K562 (cell line): Measurements from ENCODE around the gene PHYKPL. TPM values are rescaled to one million over a fixed set of nuclear protein-coding genes. Genes with fewer than 3 reads are reported as not detected.

Source experiments
- ATAC-seq: fragments of 200-7000 bp; cut with Tn5 transposase; 3 replicates; pipeline ENCODE4 v1.9.1; 2020; ENCODE audit warnings: moderate library complexity
- BruUV-seq: library from RNA; stranded (reverse); fragments of 400-500 nt; replicated peaks from 2 replicates; lab custom pipeline; 2021; lab: Mats Ljungman, UMichigan
- CTCF ChIA-PET: fragments of 300-600 bp; formaldehyde crosslinking; extraction: SDS; loops from one replicate; lab custom pipeline; 2021; ENCODE audit warnings: low intra/inter-chr PET ratio; lab: Yijun Ruan, JAX
- POLR2A ChIA-PET: fragments of 300-600, 350-650 bp; sonication (Branson Sonifier 250); formaldehyde crosslinking; extraction: SDS; loops from one replicate; lab custom pipeline; 2021; ENCODE audit warnings: antibody characterized with exemption, inconsistent platforms; lab: Yijun Ruan, JAX
- DNase-seq, 4 experiments: peaks; one replicate each; pipeline versions ENCODE4 v3.0.0 to v3.0.0-alpha.2; 2011 to 2018; ENCODE audit warnings: low spot score in 3 of 4, mixed read lengths in 3 of 4; ENCODE audit errors: extremely low read depth in 1 of 4
- FAIRE-seq: peaks from 2 replicates; lab custom pipeline; 2011; peaks lifted over from hg19 to GRCh38; lab: Jason Lieb, UNC
- H2AFZ ChIP-seq: 2 replicates; pipeline ENCODE4 v1.6.0; 2011; ENCODE audit warnings: low read depth, low read length, control low read depth, inconsistent platforms
- H3K27ac ChIP-seq: fragments of 200-600 bp; 3 replicates; pipeline ENCODE4 v1.8.0; 2011; ENCODE audit warnings: low read depth, mild to moderate bottlenecking, control low read depth, inconsistent platforms, low read length, moderate library complexity, mixed read lengths; ENCODE audit errors: extremely low read depth
- H3K27me3 ChIP-seq, 2 experiments: fragments of 300-600 bp in 1 of 2; 2 replicates in 1 of 2; 3 replicates in 1 of 2; pipeline versions ENCODE4 v1.6.0 to v1.8.0; 2011; ENCODE audit warnings: inconsistent platforms in 2 of 2, low read length in 2 of 2, mild to moderate bottlenecking in 1 of 2, mixed read lengths in 1 of 2, moderate library complexity in 1 of 2; ENCODE audit not compliant: control insufficient read depth in 2 of 2, insufficient read depth in 2 of 2
- H3K36me3 ChIP-seq: fragments of 300-600 bp; 3 replicates; pipeline ENCODE4 v1.8.0; 2011; ENCODE audit warnings: mild to moderate bottlenecking, low read length, inconsistent platforms; ENCODE audit not compliant: control insufficient read depth, insufficient read depth
- H3K4me1 ChIP-seq, 2 experiments: fragments of 200-600 bp in 1 of 2; replicated peaks in 1 of 2; 2 replicates in 1 of 2; 3 replicates in 1 of 2; pipeline versions ENCODE4 v1.5.1 to v1.8.0; 2011; ENCODE audit warnings: inconsistent platforms in 2 of 2, low read length in 2 of 2, mild to moderate bottlenecking in 1 of 2, mixed read lengths in 1 of 2, moderate library complexity in 1 of 2; ENCODE audit not compliant: control insufficient read depth in 2 of 2, insufficient read depth in 2 of 2
- H3K4me2 ChIP-seq: 2 replicates; pipeline ENCODE4 v1.6.1; 2011; ENCODE audit warnings: low read length, control low read depth, inconsistent platforms, mixed read lengths; ENCODE audit not compliant: insufficient read depth
- H3K4me3 ChIP-seq: fragments of 200-600 bp; sonication (generic), shearing (Covaris generic); 2 replicates; pipeline ENCODE4 v1.5.1; 2016; ENCODE audit warnings: control low read depth, inconsistent platforms
- H3K79me2 ChIP-seq: fragments of 200-600 bp; 3 replicates; pipeline ENCODE4 v1.8.0; 2011; ENCODE audit warnings: low read length, inconsistent platforms; ENCODE audit not compliant: control insufficient read depth, insufficient read depth
- H3K9ac ChIP-seq, 2 experiments: 2 replicates each; pipeline versions ENCODE4 v1.6.0 to v1.6.1; 2011; ENCODE audit warnings: low read depth in 2 of 2, low read length in 2 of 2, control low read depth in 1 of 2, inconsistent platforms in 1 of 2, mild to moderate bottlenecking in 1 of 2, mixed read lengths in 1 of 2; ENCODE audit not compliant: insufficient read depth in 1 of 2
- H3K9me1 ChIP-seq: one replicate; pipeline ENCODE4 v1.6.0; 2011; ENCODE audit warnings: inconsistent platforms, mild to moderate bottlenecking, low read length, moderate library complexity; ENCODE audit not compliant: control insufficient read depth, insufficient read depth
- H3K9me3 ChIP-seq: replicated peaks from 2 replicates; pipeline ENCODE4 v1.5.1; 2011; ENCODE audit warnings: low read depth, low read length, inconsistent platforms; ENCODE audit not compliant: control insufficient read depth, insufficient read depth
- H4K20me1 ChIP-seq: replicated peaks from 2 replicates; pipeline ENCODE4 v1.6.1; 2011; ENCODE audit warnings: low read length, inconsistent platforms, mixed read lengths; ENCODE audit not compliant: control insufficient read depth, insufficient read depth
- DPF2 ChIP-seq: fragments of 450-650 bp; IDR thresholded peaks from 2 replicates; pipeline ENCODE4 v1.6.1; 2016
- MEF2A ChIP-seq: IDR thresholded peaks from 2 replicates; pipeline ENCODE4 v1.6.1; 2011; ENCODE audit warnings: low read depth, mild to moderate bottlenecking, low read length, moderate library complexity; ENCODE audit not compliant: control insufficient read depth
- RFX1 ChIP-seq: fragments of 450-650 bp; IDR thresholded peaks from 2 replicates; pipeline ENCODE4 v1.6.1; 2016; ENCODE audit warnings: mild to moderate bottlenecking, moderate library complexity
- SMARCB1 ChIP-seq: IDR thresholded peaks from 2 replicates; pipeline ENCODE4 v1.6.1; 2011; ENCODE audit warnings: improper control_type of control experiment, low read depth; ENCODE audit not compliant: insufficient read length
- ZFP30 ChIP-seq: fragments of 250-450 bp; sonication (Bioruptor Pico); IDR thresholded peaks from 2 replicates; pipeline ENCODE4 v1.8.0; 2022; ENCODE audit warnings: moderate library complexity, mild to moderate bottlenecking, inconsistent platforms, borderline replicate concordance
- ZNF431 ChIP-seq: sonication (generic); formaldehyde crosslinking; IDR thresholded peaks from 2 replicates; pipeline ENCODE4 v1.8.0; 2022; ENCODE audit warnings: mild to moderate bottlenecking, missing genetic modification reagents
- WGBS: fragments of 100-300 bp; shearing (Covaris generic); methylation state at CpG from one replicate; pipeline ENCODE4 v1.1.6; 2016; ENCODE audit warnings: low coverage, mixed read lengths; ENCODE audit not compliant: insufficient coverage; ENCODE audit errors: missing lambda C conversion rate; 5-methylcytosine and 5-hydroxymethylcytosine counted together
- in situ Hi-C: fragments of 300-500 bp; cut with MboI; formaldehyde crosslinking; loops from 4 replicates; pipeline ENCODE4 v1.15.0; 2018; ENCODE audit warnings: inconsistent platforms, mixed read lengths
- intact Hi-C: fragments of 100-400 bp; cut with micrococcal nuclease; formaldehyde crosslinking; loops from 2 replicates; pipeline ENCODE4 v1.14.2; 2022
- polyA plus RNA-seq, 8 experiments: library from polyadenylated mRNA; depleted of rRNA in 4 of 8; stranded (reverse) in 5 of 8; unstranded in 3 of 8; fragments of >200 nt; fragmentation: Nextera tagmentation in 2 of 8; fragmentation: Illumina TruSeq in 1 of 8; extraction: Ambion mirVana in 2 of 8; extraction: Trizol in 1 of 8; gene quantifications; 2 replicates each; pipeline versions ENCODE4 v1.2.1 to v1.2.3, GENCODE V29; 2011 to 2014; ENCODE audit warnings: inconsistent platforms in 1 of 8, missing spikeins in 1 of 8
- total RNA-seq, 7 experiments: library from RNA; depleted of rRNA in 6 of 7; stranded (reverse); fragments of >200 nt in 6 of 7; fragmentation: Illumina TruSeq in 2 of 7; extraction: Trizol in 2 of 7; gene quantifications; 2 replicates each; pipeline versions ENCODE4 v1.2.1 to v1.2.3, GENCODE V29; 2011 to 2021; ENCODE audit warnings: low replicate concordance in 1 of 7
- TF ChIP-seq, protein P1 (sequence below), 2 experiments: fragments of 450-650 bp in 1 of 2; sonication (generic) in 1 of 2; formaldehyde crosslinking in 1 of 2; IDR thresholded peaks; 2 replicates each; pipeline versions ENCODE4 v1.7.1 to v1.9.0; 2016 to 2022; ENCODE audit warnings: inconsistent platforms in 1 of 2, mild to moderate bottlenecking in 1 of 2, missing genetic modification reagents in 1 of 2

PHYKPL gene
- total and polyA plus RNA-seq, 9 of the 15 experiments (the other 6 are each of a cell fraction or from before 2014, with no cell fraction given), result 4.7 to 34.7 (median 18.6) TPM

- POLR2A ChIA-PET, result no interaction called here
- Histone ChIP-seq H4K20me1 (no peaks in the 10 kb centered on the region), H3K9ac (no peak overlapping the region), H3K9me3 (0 out of 2 replicates have a peak, but pooled peaks cover 1% of the 10 kb centered on the region), H3K36me3 (no peaks in the 10 kb centered on the region), H3K4me3 (no peak overlapping the region), H2AFZ (no peak overlapping the region), H3K27me3 (peaks cover 4 to 6% of the 10 kb centered on the region in 2 experiments; a peak in 3 of 5 replicates), H3K4me1 (peaks cover 0 to 3% of the 10 kb centered on the region in 2 experiments; a peak in 1 of 5 replicates), H3K79me2 (no peaks in the 10 kb centered on the region), H3K4me2 (no peak overlapping the region), H3K27ac (no peak overlapping the region), H3K9me1 (no peaks in the 10 kb centered on the region)
- BruUV-seq, result no TSS peak
- WGBS, result 68% methylated on average over 3 of the region's 3 CpGs
- FAIRE-seq, result no peak
- DNase-seq, result no peak
- CTCF ChIA-PET, result no interaction called here
- no peak for ATAC-seq
- no peak for TF ChIP-seq SMARCB1
- intact Hi-C loops (no loop called here), in situ Hi-C loops (no loop called here)
These were observed 58.1 kb downstream of the PHYKPL start for GRCh38 chr5:178174456-178174855.

GRCh38 chr5:178170455-178170854 lies 62.1 kb downstream of the PHYKPL start:
- Histone ChIP-seq H3K27ac (no peak overlapping the region), H3K4me2 (no peak overlapping the region), H3K9ac (no peak overlapping the region), H3K4me1 (peaks cover 0 to 3% of the 10 kb centered on the region in 2 experiments; a peak in 2 of 5 replicates), H3K4me3 (no peak overlapping the region), H2AFZ (no peak overlapping the region), H3K9me1 (no peaks in the 10 kb centered on the region), H4K20me1 (no peaks in the 10 kb centered on the region), H3K79me2 (no peaks in the 10 kb centered on the region), H3K27me3 (peaks cover 6 to 14% of the 10 kb centered on the region in 2 experiments; a peak in 3 of 5 replicates), H3K36me3 (no peaks in the 10 kb centered on the region), H3K9me3 (no peaks in the 10 kb centered on the region)
- DNase-seq, result peak in 1 of 4 experiments; percentile 2
- CTCF ChIA-PET, result no interaction called here
- POLR2A ChIA-PET, result interaction anchor here (0.7 kb wide), 1 partner anchor 10 kb away, joined by 3 read pairs; no protein-coding TSS in a partner anchor
- no TSS peak for BruUV-seq
- ATAC-seq, result no peak
- intact Hi-C loops, result no loop called here
- in situ Hi-C loops, result no loop called here
- no peak for FAIRE-seq
- WGBS, result 8% methylated on average over 2 of the region's 2 CpGs
- TF ChIP-seq ZFP30 (CRISPR knock-in tag) (no peak), RFX1 (no peak), DPF2 (no peak), MEF2A (no peak), ZNF431 (no peak)
- TF ChIP-seq, protein P1, sequence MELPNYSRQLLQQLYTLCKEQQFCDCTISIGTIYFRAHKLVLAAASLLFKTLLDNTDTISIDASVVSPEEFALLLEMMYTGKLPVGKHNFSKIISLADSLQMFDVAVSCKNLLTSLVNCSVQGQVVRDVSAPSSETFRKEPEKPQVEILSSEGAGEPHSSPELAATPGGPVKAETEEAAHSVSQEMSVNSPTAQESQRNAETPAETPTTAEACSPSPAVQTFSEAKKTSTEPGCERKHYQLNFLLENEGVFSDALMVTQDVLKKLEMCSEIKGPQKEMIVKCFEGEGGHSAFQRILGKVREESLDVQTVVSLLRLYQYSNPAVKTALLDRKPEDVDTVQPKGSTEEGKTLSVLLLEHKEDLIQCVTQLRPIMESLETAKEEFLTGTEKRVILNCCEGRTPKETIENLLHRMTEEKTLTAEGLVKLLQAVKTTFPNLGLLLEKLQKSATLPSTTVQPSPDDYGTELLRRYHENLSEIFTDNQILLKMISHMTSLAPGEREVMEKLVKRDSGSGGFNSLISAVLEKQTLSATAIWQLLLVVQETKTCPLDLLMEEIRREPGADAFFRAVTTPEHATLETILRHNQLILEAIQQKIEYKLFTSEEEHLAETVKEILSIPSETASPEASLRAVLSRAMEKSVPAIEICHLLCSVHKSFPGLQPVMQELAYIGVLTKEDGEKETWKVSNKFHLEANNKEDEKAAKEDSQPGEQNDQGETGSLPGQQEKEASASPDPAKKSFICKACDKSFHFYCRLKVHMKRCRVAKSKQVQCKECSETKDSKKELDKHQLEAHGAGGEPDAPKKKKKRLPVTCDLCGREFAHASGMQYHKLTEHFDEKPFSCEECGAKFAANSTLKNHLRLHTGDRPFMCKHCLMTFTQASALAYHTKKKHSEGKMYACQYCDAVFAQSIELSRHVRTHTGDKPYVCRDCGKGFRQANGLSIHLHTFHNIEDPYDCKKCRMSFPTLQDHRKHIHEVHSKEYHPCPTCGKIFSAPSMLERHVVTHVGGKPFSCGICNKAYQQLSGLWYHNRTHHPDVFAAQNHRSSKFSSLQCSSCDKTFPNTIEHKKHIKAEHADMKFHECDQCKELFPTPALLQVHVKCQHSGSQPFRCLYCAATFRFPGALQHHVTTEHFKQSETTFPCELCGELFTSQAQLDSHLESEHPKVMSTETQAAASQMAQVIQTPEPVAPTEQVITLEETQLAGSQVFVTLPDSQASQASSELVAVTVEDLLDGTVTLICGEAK (IDR thresholded peaks at IDR 0.05), result no peak
- TF ChIP-seq, protein P1 (CRISPR knock-in tag; IDR thresholded peaks at IDR 0.05), result no peak
